NCI-H526 (cell line): ENCODE measurements around the gene ECM2.

Experiments
- DNase-seq, 2 experiments: peaks; one replicate each; lab custom pipeline; 2025; lab: John Stamatoyannopoulos, UW

ECM2 gene

GRCh38 chr9:92463984-92464383, 71.8 kb downstream of the ECM2 start:
- no peak for DNase-seq

- no peak for DNase-seq
Observed at GRCh38 chr9:92463387-92463786, 72.4 kb downstream of the ECM2 start.

- DNase-seq: no peak
Observed at GRCh38 chr9:92457576-92457975, 78.2 kb downstream of the ECM2 start.

DNA sequence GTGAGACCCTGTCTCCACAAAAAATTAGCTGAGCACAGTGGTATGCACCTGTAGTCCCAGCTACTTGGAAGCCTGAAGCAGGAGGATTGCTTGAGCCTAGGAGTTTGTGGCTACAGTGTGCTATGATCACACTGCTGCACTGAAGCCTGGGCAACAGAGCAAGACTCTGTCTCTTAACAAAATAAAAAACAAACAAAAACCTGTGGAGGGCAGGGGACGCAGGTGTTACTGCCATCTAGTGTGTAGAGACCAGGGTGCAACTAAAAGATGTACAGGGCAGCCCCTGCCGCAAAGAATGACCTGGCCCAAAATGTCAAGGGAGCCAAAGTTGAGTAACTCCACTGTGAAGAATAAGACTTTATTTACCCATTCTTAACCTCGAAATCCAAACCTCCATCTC, 80.6 kb downstream of the ECM2 start:
- DNase-seq: peak in 1 of 2 experiments; percentile 11

DNA sequence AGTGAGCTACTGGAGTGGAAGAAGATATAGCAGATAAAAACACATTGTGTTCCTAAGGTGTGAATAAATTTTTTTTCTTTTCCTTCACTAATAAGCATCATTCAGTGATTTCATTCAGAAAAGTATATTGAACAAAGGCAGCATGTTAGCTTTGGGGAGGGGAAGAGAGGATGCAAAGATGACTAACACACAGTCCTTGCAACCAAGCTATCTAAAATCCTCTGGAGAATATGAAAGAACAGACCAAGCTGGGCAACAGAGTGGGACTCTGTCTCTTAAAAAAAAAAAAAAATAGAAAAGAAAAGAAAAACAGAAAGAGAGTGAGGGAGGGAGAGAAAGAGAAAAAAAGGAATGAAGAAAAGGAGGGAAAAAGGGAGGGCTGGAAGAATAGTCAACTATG, 89.3 kb downstream of the ECM2 start:
- DNase-seq: no peak
